Left lung (tissue), 10 donors: ENCODE measurements around the gene EBPL. TPM values are rescaled to one million over a fixed set of nuclear protein-coding genes. Genes with fewer than 3 reads are reported as not detected.
"Not testable (repeated sequence)": the region's sequence is repeated elsewhere in the genome, so short reads cannot be mapped to it uniquely, and the experiment has no call there.

Experiments used
- ATAC-seq: fragments of 200-7000 bp; cut with Tn5 transposase; one replicate; pipeline ENCODE4 v1.9.1; 2020; ENCODE audit warnings: moderate library complexity
- DNase-seq, 4 donors: peaks; one replicate each; pipeline ENCODE4 v3.0.0-alpha.2; 2013 to 2020
- H3K27ac ChIP-seq, 2 donors: fragments of 200-600 bp; sonication (generic) in 1 of 2; one replicate each; pipeline versions ENCODE4 v1.5.0 to v1.8.0; 2020 to 2021
- H3K27me3 ChIP-seq, 2 donors: fragments of 200-600 bp; sonication (generic) in 1 of 2; one replicate each; pipeline versions ENCODE4 v1.5.0 to v1.8.0; 2020 to 2021
- H3K36me3 ChIP-seq, 2 donors: fragments of 200-600 bp; sonication (generic) in 1 of 2; one replicate each; pipeline versions ENCODE4 v1.5.0 to v1.8.0; 2020 to 2021
- H3K4me1 ChIP-seq, 2 donors: fragments of 200-600 bp; one replicate each; pipeline ENCODE4 v1.8.0; 2021
- H3K4me3 ChIP-seq, 2 donors: fragments of 200-600 bp; sonication (generic) in 1 of 2; one replicate each; pipeline versions ENCODE4 v1.5.0 to v1.8.0; 2020 to 2021; ENCODE audit warnings: mild to moderate bottlenecking in 1 of 2
- H3K9me3 ChIP-seq, 2 donors: fragments of 200-600 bp; sonication (generic) in 1 of 2; one replicate each; pipeline versions ENCODE4 v1.5.0 to v1.8.0; 2020 to 2021
- CTCF ChIP-seq, 2 donors: fragments of 200-600 bp; sonication (generic) in 1 of 2; IDR thresholded peaks; one replicate each; pipeline versions ENCODE4 v1.5.0 to v1.8.0; 2021; ENCODE audit warnings: antibody characterized with exemption in 2 of 2
- intact Hi-C, 2 donors: fragments of 100-400 bp; cut with DNase I; formaldehyde crosslinking; loops; one replicate each; pipeline versions ENCODE4 v1.11.2 to v1.14.2; 2022
- polyA plus RNA-seq, 6 donors: library from polyadenylated mRNA; unstranded; fragments of 120-200 nt; gene quantifications; one replicate each; pipeline ENCODE4 v1.2.1, GENCODE V29; 2013; ENCODE audit not compliant: insufficient read length in 6 of 6
- total RNA-seq, 2 donors: library from RNA; stranded (reverse); fragmentation: NEBNext Ultra II Directional; extraction: Animal tissue kit (Norgen Biotek cat#: 25700); gene quantifications; one replicate each; pipeline ENCODE4 v1.2.1, GENCODE V29; 2021
- donor health status: DM: no; HTN: yes; CAD: no.
- donor health status: DM: no; HTN: no; CAD: no.

The EBPL gene
- total and polyA plus RNA-seq, 8 donors: 54.6 to 79.9 (median 70.2) TPM

- no peak for DNase-seq
- TF ChIP-seq CTCF (IDR thresholded peaks at IDR 0.05): no peak
- Histone ChIP-seq H3K27ac (peak overlapping the region; percentile 21 to 58), H3K4me3 (no peak overlapping the region), H3K9me3 (peaks cover 0 to 2% of the 10 kb centered on the region in 2 donors), H3K36me3 (no peaks in the 10 kb centered on the region), H3K4me1 (peaks cover 0 to 13% of the 10 kb centered on the region in 2 donors), H3K27me3 (no peaks in the 10 kb centered on the region)
- intact Hi-C loops: no loop called here
- no peak for ATAC-seq
Observed at GRCh38 chr13:49615836-49616675, 75.2 kb downstream of the EBPL start.

- ATAC-seq, H3K36me3 ChIP-seq, H3K27me3 ChIP-seq, H3K4me3 ChIP-seq, DNase-seq, H3K27ac ChIP-seq, intact Hi-C loops, H3K9me3 ChIP-seq: not testable (repeated sequence)
- H3K4me1 ChIP-seq: peaks cover 0 to 31% of the 10 kb centered on the region in 2 donors
Observed at GRCh38 chr13:49612042-49612441, 79.2 kb downstream of the EBPL start.

Other genes with a start within 250 kb of the EBPL start
- 10 to 100 TPM in 1 of 2 donors, 1 to 10 TPM in 1; 8.6 to 12.8 TPM for gene CAB39L, start 247.4 kb downstream of the EBPL start, total RNA-seq
- 10 to 100 TPM in 3 of 6 donors, 1 to 10 TPM in 3; 9.2 to 11.4 (median 10.1) TPM for gene CAB39L, start 247.4 kb downstream of the EBPL start, polyA plus RNA-seq
- 10 to 100 TPM; 11.4 to 14.0 TPM for gene SETDB2, start 247.2 kb downstream of the EBPL start, total RNA-seq
- gene SETDB2, start 247.2 kb downstream of the EBPL start, polyA plus RNA-seq: 10 to 100 TPM; 17.6 to 19.6 (median 18.9) TPM
- 10 to 100 TPM; 42.9 to 55.5 TPM for gene PHF11, start 195.5 kb downstream of the EBPL start, total RNA-seq
- 10 to 100 TPM; 58.4 to 80.2 (median 71.5) TPM for gene PHF11, start 195.5 kb downstream of the EBPL start, polyA plus RNA-seq
- gene RCBTB1, start 105.9 kb downstream of the EBPL start, total RNA-seq: 10 to 100 TPM; 24.1 to 25.4 TPM
- gene RCBTB1, start 105.9 kb downstream of the EBPL start, polyA plus RNA-seq: 10 to 100 TPM; 33.3 to 39.8 (median 36.0) TPM
- gene ARL11, start 63.0 kb downstream of the EBPL start, total RNA-seq: 1 to 10 TPM; 2.2 to 7.6 TPM
- under 1 TPM; 0.44 to 0.69 (median 0.56) TPM for gene ARL11, start 63.0 kb downstream of the EBPL start, polyA plus RNA-seq
- gene KPNA3, start 101.2 kb upstream of the EBPL start, total RNA-seq: 10 to 100 TPM; 36.0 to 41.2 TPM
- gene KPNA3, start 101.2 kb upstream of the EBPL start, polyA plus RNA-seq: 10 to 100 TPM; 31.5 to 42.0 (median 38.3) TPM
- 10 to 100 TPM; 10.4 to 13.9 TPM for gene SPRYD7, start 244.9 kb upstream of the EBPL start, total RNA-seq
- gene SPRYD7, start 244.9 kb upstream of the EBPL start, polyA plus RNA-seq: 10 to 100 TPM; 12.7 to 15.8 (median 13.5) TPM